HEK293 (cell line): ENCODE results near the gene DTNA.

Source experiments
- CTCF ChIA-PET: fragments of 350-600 bp; formaldehyde crosslinking; extraction: SDS; loops from one replicate; lab custom pipeline; 2021; ENCODE audit warnings: antibody characterized with exemption; lab: Yijun Ruan, JAX
- POLR2A ChIA-PET: fragments of 300-600 bp; formaldehyde crosslinking; extraction: SDS; loops from one replicate; lab custom pipeline; 2020; ENCODE audit warnings: antibody characterized with exemption, inconsistent platforms; lab: Yijun Ruan, JAX
- H3K27ac ChIP-seq: fragments of 200-500 bp; sonication (Bioruptor generic); 2 replicates; pipeline ENCODE4 v1.5.1; 2014; ENCODE audit warnings: low read depth, low read length, control low read depth, inconsistent platforms; ENCODE audit errors: extremely low read depth
- H3K36me3 ChIP-seq, 2 experiments: fragments of 200-500 bp in 1 of 2; sonication (Bioruptor generic) in 1 of 2; 1 replicate in 1 of 2; 2 replicates in 1 of 2; pipeline ENCODE4 v1.5.1; 2014 to 2017; ENCODE audit warnings: inconsistent platforms in 2 of 2, low read length in 2 of 2; ENCODE audit not compliant: control insufficient read depth in 2 of 2, insufficient read depth in 1 of 2
- H3K4me1 ChIP-seq: fragments of 200-500 bp; sonication (Bioruptor generic); 2 replicates; pipeline ENCODE4 v1.5.1; 2014; ENCODE audit warnings: mild to moderate bottlenecking, low read length, inconsistent platforms; ENCODE audit not compliant: control insufficient read depth, insufficient read depth
- H3K4me3 ChIP-seq: 2 replicates; pipeline ENCODE4 v1.5.1; 2011; ENCODE audit warnings: low read depth, mild to moderate bottlenecking, control low read depth, low read length, moderate library complexity
- H3K9me3 ChIP-seq: fragments of 200-500 bp; sonication (Bioruptor generic); 2 replicates; pipeline ENCODE4 v1.5.1; 2014; ENCODE audit warnings: low read depth, low read length, inconsistent platforms; ENCODE audit not compliant: control insufficient read depth, insufficient read depth
- CTCF ChIP-seq: fragments of 450-650 bp; formaldehyde crosslinking; IDR thresholded peaks from 2 replicates; pipeline ENCODE4 v1.5.1; 2016; ENCODE audit warnings: missing biosample characterization, missing genetic modification characterization
- HOXA7 ChIP-seq: sonication (generic); formaldehyde crosslinking; IDR thresholded peaks from 2 replicates; pipeline ENCODE4 v1.8.1; 2022; ENCODE audit warnings: missing genetic modification reagents, borderline replicate concordance
- KLF16 ChIP-seq: fragments of 450-650 bp; formaldehyde crosslinking; IDR thresholded peaks from 2 replicates; pipeline ENCODE4 v1.5.1; 2017; ENCODE audit warnings: missing biosample characterization, missing genetic modification characterization
- KLF17 ChIP-seq: fragments of 450-650 bp; formaldehyde crosslinking; IDR thresholded peaks from 2 replicates; pipeline ENCODE4 v1.5.1; 2016; ENCODE audit warnings: missing biosample characterization, missing genetic modification characterization
- KLF7 ChIP-seq: fragments of 450-650 bp; formaldehyde crosslinking; IDR thresholded peaks from 2 replicates; pipeline ENCODE4 v1.5.1; 2016; ENCODE audit warnings: missing biosample characterization, missing genetic modification characterization, borderline replicate concordance
- MYNN ChIP-seq: fragments of 450-650 bp; formaldehyde crosslinking; IDR thresholded peaks from 2 replicates; pipeline ENCODE4 v1.5.1; 2016; ENCODE audit warnings: missing biosample characterization, missing genetic modification characterization, borderline replicate concordance
- PRDM6 ChIP-seq: fragments of 450-650 bp; formaldehyde crosslinking; IDR thresholded peaks from 2 replicates; pipeline ENCODE4 v1.5.1; 2017; ENCODE audit warnings: missing biosample characterization, missing genetic modification characterization
- REPIN1 ChIP-seq: fragments of 450-650 bp; formaldehyde crosslinking; IDR thresholded peaks from 2 replicates; pipeline ENCODE4 v1.5.1; 2017; ENCODE audit warnings: missing biosample characterization, missing genetic modification characterization, low read depth
- SETDB1 ChIP-seq: IDR thresholded peaks from one replicate; pipeline ENCODE4 v1.6.1; 2017; ENCODE audit warnings: mild to moderate bottlenecking, low read length, moderate library complexity, mixed read lengths; ENCODE audit not compliant: insufficient read length
- TRIM28 ChIP-seq: IDR thresholded peaks from 2 replicates; pipeline ENCODE4 v1.6.1; 2011; ENCODE audit warnings: low read length, control low read depth, borderline replicate concordance
- ZNF10 ChIP-seq: fragments of 450-650 bp; formaldehyde crosslinking; IDR thresholded peaks from 2 replicates; pipeline ENCODE4 v1.5.1; 2017; ENCODE audit warnings: missing biosample characterization, missing genetic modification characterization
- ZNF114 ChIP-seq: fragments of 450-650 bp; formaldehyde crosslinking; IDR thresholded peaks from 2 replicates; pipeline ENCODE4 v1.5.0; 2017; ENCODE audit warnings: missing biosample characterization, missing genetic modification characterization
- ZNF140 ChIP-seq: fragments of 450-650 bp; formaldehyde crosslinking; IDR thresholded peaks from 2 replicates; pipeline ENCODE4 v1.5.1; 2016; ENCODE audit warnings: missing biosample characterization, missing genetic modification characterization
- ZNF148 ChIP-seq: fragments of 450-650 bp; formaldehyde crosslinking; IDR thresholded peaks from 2 replicates; pipeline ENCODE4 v1.5.0; 2017; ENCODE audit warnings: missing biosample characterization, missing genetic modification characterization, borderline replicate concordance
- ZNF2 ChIP-seq: fragments of 450-650 bp; formaldehyde crosslinking; IDR thresholded peaks from 2 replicates; pipeline ENCODE4 v1.5.1; 2016; ENCODE audit warnings: missing biosample characterization, missing genetic modification characterization
- ZNF302 ChIP-seq: fragments of 450-650 bp; formaldehyde crosslinking; IDR thresholded peaks from 2 replicates; pipeline ENCODE4 v1.5.1; 2016; ENCODE audit warnings: missing biosample characterization, missing genetic modification characterization, low read depth
- ZNF580 ChIP-seq: fragments of 450-650 bp; formaldehyde crosslinking; IDR thresholded peaks from 2 replicates; pipeline ENCODE4 v1.5.1; 2016; ENCODE audit warnings: missing biosample characterization, missing genetic modification characterization
- ZNF585B ChIP-seq: fragments of 450-650 bp; formaldehyde crosslinking; IDR thresholded peaks from 2 replicates; pipeline ENCODE4 v1.5.1; 2016; ENCODE audit warnings: missing biosample characterization, missing genetic modification characterization
- ZNF596 ChIP-seq: fragments of 450-650 bp; IDR thresholded peaks from 2 replicates; pipeline ENCODE4 v1.5.0; 2018; ENCODE audit warnings: missing biosample characterization, mild to moderate bottlenecking, missing genetic modification characterization, moderate library complexity
- ZNF654 ChIP-seq: fragments of 450-650 bp; formaldehyde crosslinking; IDR thresholded peaks from 2 replicates; pipeline ENCODE4 v1.5.1; 2016; ENCODE audit warnings: low read depth, missing biosample characterization, missing genetic modification characterization
- ZNF658 ChIP-seq: fragments of 450-650 bp; formaldehyde crosslinking; IDR thresholded peaks from 2 replicates; pipeline ENCODE4; 2016; ENCODE audit warnings: missing biosample characterization, missing genetic modification characterization
- ZNF670 ChIP-seq: fragments of 450-650 bp; formaldehyde crosslinking; IDR thresholded peaks from 2 replicates; pipeline ENCODE4 v1.5.1; 2016; ENCODE audit warnings: missing biosample characterization, missing genetic modification characterization, low read depth
- ZNF692 ChIP-seq: fragments of 450-650 bp; formaldehyde crosslinking; IDR thresholded peaks from 2 replicates; pipeline ENCODE4 v1.5.1; 2016; ENCODE audit warnings: missing biosample characterization, missing genetic modification characterization
- ZXDB ChIP-seq: fragments of 450-650 bp; formaldehyde crosslinking; IDR thresholded peaks from 2 replicates; pipeline ENCODE4 v1.5.1; 2016; ENCODE audit warnings: missing biosample characterization, missing genetic modification characterization
- TF ChIP-seq, protein P1 (sequence below): fragments of 450-650 bp; formaldehyde crosslinking; IDR thresholded peaks from 2 replicates; pipeline ENCODE4 v1.5.1; 2016; ENCODE audit warnings: missing biosample characterization, missing genetic modification characterization

DTNA gene

GRCh38 chr18:34787931-34788532 is 77.9 kb downstream of the DTNA start:
- H3K4me3 ChIP-seq = no peak overlapping the region
- H3K36me3 ChIP-seq = no peaks in the 10 kb centered on the region
- no peaks in the 10 kb centered on the region for H3K4me1 ChIP-seq
- no peaks in the 10 kb centered on the region for H3K9me3 ChIP-seq
- TF ChIP-seq ZNF658 (tag by site-specific recombination) (no peak), HOXA7 (CRISPR knock-in tag) (no peak), MYNN (tag by site-specific recombination) (no peak), ZNF596 (tag by site-specific recombination) (no peak), ZXDB (tag by site-specific recombination) (no peak), TRIM28 (peak; percentile 51; the same call in 1 of the 2 replicates), ZNF692 (tag by site-specific recombination) (0 out of 2 replicates have a peak, but pooled peaks have one; percentile 14), KLF17 (no peak), KLF16 (no peak), ZNF2 (tag by site-specific recombination) (no peak), PRDM6 (tag by site-specific recombination) (no peak), ZNF140 (tag by site-specific recombination) (no peak), SETDB1 (no peak), ZNF114 (tag by site-specific recombination) (no peak), CTCF (peak; percentile 57), ZNF654 (tag by site-specific recombination) (peak; percentile 75), KLF7 (no peak)
- H3K27ac ChIP-seq = no peak overlapping the region
- ChIA-PET POLR2A (interaction anchor here (0.6 kb wide), 1 partner anchor 175 kb away, joined by 3 read pairs; no protein-coding TSS in a partner anchor), CTCF (interaction anchor here (0.6 to 9.5 kb wide), 22 partner anchors 10 to 465 kb away, joined by 3 to 107 read pairs (median 4); no protein-coding TSS in a partner anchor)

- ChIA-PET POLR2A (no interaction called here), CTCF (interaction anchor here (0.7 to 9.5 kb wide), 5 partner anchors 10 to 469 kb away, joined by 3 to 107 read pairs (median 3); no protein-coding TSS in a partner anchor)
- Histone ChIP-seq H3K9me3 (no peaks in the 10 kb centered on the region), H3K27ac (no peak overlapping the region), H3K36me3 (peaks cover 0 to 10% of the 10 kb centered on the region in 2 experiments; a peak in 1 of 3 replicates), H3K4me3 (no peak overlapping the region), H3K4me1 (no peaks in the 10 kb centered on the region)
- no peak for TF ChIP-seq ZNF580 (tag by site-specific recombination)
- no peak for TF ChIP-seq ZNF148 (tag by site-specific recombination)
- TF ChIP-seq ZNF302 (tag by site-specific recombination) = no peak
- TF ChIP-seq ZNF658 (tag by site-specific recombination) = no peak
- no peak for TF ChIP-seq ZNF585B (tag by site-specific recombination)
- TF ChIP-seq ZNF670 (tag by site-specific recombination) = no peak
- no peak for TF ChIP-seq ZNF10 (tag by site-specific recombination)
- TF ChIP-seq, protein P1, sequence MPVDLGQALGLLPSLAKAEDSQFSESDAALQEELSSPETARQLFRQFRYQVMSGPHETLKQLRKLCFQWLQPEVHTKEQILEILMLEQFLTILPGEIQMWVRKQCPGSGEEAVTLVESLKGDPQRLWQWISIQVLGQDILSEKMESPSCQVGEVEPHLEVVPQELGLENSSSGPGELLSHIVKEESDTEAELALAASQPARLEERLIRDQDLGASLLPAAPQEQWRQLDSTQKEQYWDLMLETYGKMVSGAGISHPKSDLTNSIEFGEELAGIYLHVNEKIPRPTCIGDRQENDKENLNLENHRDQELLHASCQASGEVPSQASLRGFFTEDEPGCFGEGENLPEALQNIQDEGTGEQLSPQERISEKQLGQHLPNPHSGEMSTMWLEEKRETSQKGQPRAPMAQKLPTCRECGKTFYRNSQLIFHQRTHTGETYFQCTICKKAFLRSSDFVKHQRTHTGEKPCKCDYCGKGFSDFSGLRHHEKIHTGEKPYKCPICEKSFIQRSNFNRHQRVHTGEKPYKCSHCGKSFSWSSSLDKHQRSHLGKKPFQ = no peak
- no peak for TF ChIP-seq REPIN1 (tag by site-specific recombination)
Measured at GRCh38 chr18:34789768-34790344, 79.8 kb downstream of the DTNA start.
